K562 (cell line): Measurements from ENCODE around the gene REX1BD. TPM values are rescaled to one million over a fixed set of nuclear protein-coding genes. Genes with fewer than 3 reads are reported as not detected.

Source experiments
- ADNP ChIP-seq: fragments of 200-800 bp; sonication (Bioruptor generic); IDR thresholded peaks from 2 replicates; pipeline ENCODE4 v1.6.1; 2016; ENCODE audit warnings: missing genetic modification characterization, missing compliant biosample characterization
- ATF1 ChIP-seq, 2 experiments: fragments of 450-650 bp in 1 of 2; IDR thresholded peaks; 2 replicates each; pipeline ENCODE4 v1.6.1; 2016; ENCODE audit warnings: missing compliant biosample characterization in 1 of 2, missing genetic modification characterization in 1 of 2
- FOXJ3 ChIP-seq: sonication (generic); formaldehyde crosslinking; IDR thresholded peaks from 2 replicates; pipeline ENCODE4 v1.4.0; 2020; ENCODE audit warnings: mild to moderate bottlenecking, missing genetic modification reagents
- HMG20B ChIP-seq: fragments of 250-450 bp; sonication (Bioruptor Pico); IDR thresholded peaks from 2 replicates; pipeline ENCODE4 v1.5.0; 2021; ENCODE audit warnings: mild to moderate bottlenecking
- KLF13 ChIP-seq: fragments of 450-650 bp; IDR thresholded peaks from 2 replicates; pipeline ENCODE4 v1.6.1; 2016; ENCODE audit warnings: missing genetic modification characterization, low read depth, mild to moderate bottlenecking, missing compliant biosample characterization, moderate library complexity, borderline replicate concordance
- LARP7 ChIP-seq: fragments of 450-650 bp; IDR thresholded peaks from 2 replicates; pipeline ENCODE4 v1.6.1; 2016
- NFATC3 ChIP-seq: fragments of 450-650 bp; IDR thresholded peaks from 2 replicates; pipeline ENCODE4 v1.6.1; 2017; ENCODE audit warnings: mild to moderate bottlenecking
- NR2C1 ChIP-seq, 2 experiments: fragments of 450-650 bp; IDR thresholded peaks; 2 replicates each; pipeline ENCODE4 v1.6.1; 2017; ENCODE audit warnings: mild to moderate bottlenecking in 2 of 2, antibody characterized with exemption in 1 of 2, inconsistent platforms in 1 of 2, missing compliant biosample characterization in 1 of 2, missing genetic modification characterization in 1 of 2
- POLR3G ChIP-seq: IDR thresholded peaks from 2 replicates; pipeline ENCODE4 v1.6.1; 2011; ENCODE audit not compliant: insufficient read length, insufficient replicate concordance; ENCODE audit errors: extremely low read depth
- SMARCA5 ChIP-seq: fragments of 450-650 bp; IDR thresholded peaks from 2 replicates; pipeline ENCODE4 v1.6.1; 2016
- SREBF2 ChIP-seq: sonication (generic); formaldehyde crosslinking; IDR thresholded peaks from 2 replicates; pipeline ENCODE4 v1.4.0; 2020; ENCODE audit warnings: mild to moderate bottlenecking, missing genetic modification reagents
- TFAM ChIP-seq: fragments of 250-450 bp; sonication (Bioruptor Pico); conservative IDR thresholded peaks from 2 replicates; pipeline ENCODE4 v1.5.0; 2021; ENCODE audit warnings: mild to moderate bottlenecking, moderate library complexity
- XRCC3 ChIP-seq: fragments of 450-650 bp; IDR thresholded peaks from 2 replicates; pipeline ENCODE4 v1.6.1; 2017; ENCODE audit warnings: mild to moderate bottlenecking, moderate library complexity
- YBX1 ChIP-seq: fragments of 450-650 bp; IDR thresholded peaks from 2 replicates; pipeline ENCODE4 v1.7.1; 2016; ENCODE audit warnings: mild to moderate bottlenecking
- ZNF184 ChIP-seq: sonication (generic); formaldehyde crosslinking; IDR thresholded peaks from 2 replicates; pipeline ENCODE4 v1.5.0; 2020; ENCODE audit warnings: missing genetic modification reagents
- ZNF75A ChIP-seq: fragments of 450-650 bp; formaldehyde crosslinking; IDR thresholded peaks from 2 replicates; pipeline ENCODE4 v1.4.0; 2020; ENCODE audit warnings: mild to moderate bottlenecking
- ZSCAN29 ChIP-seq: fragments of 450-650 bp; IDR thresholded peaks from 2 replicates; pipeline ENCODE4 v1.6.1; 2017
- polyA plus RNA-seq, 8 experiments: library from polyadenylated mRNA; depleted of rRNA in 4 of 8; stranded (reverse) in 5 of 8; unstranded in 3 of 8; fragments of >200 nt; fragmentation: Nextera tagmentation in 2 of 8; fragmentation: Illumina TruSeq in 1 of 8; extraction: Ambion mirVana in 2 of 8; extraction: Trizol in 1 of 8; gene quantifications; 2 replicates each; pipeline versions ENCODE4 v1.2.1 to v1.2.3, GENCODE V29; 2011 to 2014; ENCODE audit warnings: inconsistent platforms in 1 of 8, missing spikeins in 1 of 8
- total RNA-seq, 7 experiments: library from RNA; depleted of rRNA in 6 of 7; stranded (reverse); fragments of >200 nt in 6 of 7; fragmentation: Illumina TruSeq in 2 of 7; extraction: Trizol in 2 of 7; gene quantifications; 2 replicates each; pipeline versions ENCODE4 v1.2.1 to v1.2.3, GENCODE V29; 2011 to 2021; ENCODE audit warnings: low replicate concordance in 1 of 7
- TF ChIP-seq, protein P1 (sequence below): fragments of 250-450 bp; sonication (Bioruptor Pico); IDR thresholded peaks from 2 replicates; pipeline ENCODE4 v1.9.0; 2021; ENCODE audit warnings: mild to moderate bottlenecking, inconsistent platforms
- TF ChIP-seq, protein P2 (sequence below): fragments of 450-650 bp; IDR thresholded peaks from 2 replicates; pipeline ENCODE4 v1.6.1; 2016; ENCODE audit warnings: mild to moderate bottlenecking
- TF ChIP-seq, protein P3 (sequence below): sonication (generic); formaldehyde crosslinking; IDR thresholded peaks from 2 replicates; pipeline ENCODE4 v1.8.1; 2023; ENCODE audit warnings: mild to moderate bottlenecking, missing genetic modification reagents, moderate library complexity
- TF ChIP-seq, protein P4 (sequence below): fragments of 450-650 bp; conservative IDR thresholded peaks from 2 replicates; pipeline ENCODE4 v1.6.1; 2016; ENCODE audit warnings: missing genetic modification characterization, low read depth, mild to moderate bottlenecking, control low read depth, missing compliant biosample characterization
- TF ChIP-seq, protein P5 (sequence below): sonication (generic); formaldehyde crosslinking; IDR thresholded peaks from 2 replicates; pipeline ENCODE4 v1.9.0; 2022; ENCODE audit warnings: mild to moderate bottlenecking, missing genetic modification reagents

The REX1BD gene
- total and polyA plus RNA-seq, 9 of the 15 experiments (the other 6 are each of a cell fraction or from before 2014, with no cell fraction given), result 1.9 to 136 (median 13.8) TPM

DNA sequence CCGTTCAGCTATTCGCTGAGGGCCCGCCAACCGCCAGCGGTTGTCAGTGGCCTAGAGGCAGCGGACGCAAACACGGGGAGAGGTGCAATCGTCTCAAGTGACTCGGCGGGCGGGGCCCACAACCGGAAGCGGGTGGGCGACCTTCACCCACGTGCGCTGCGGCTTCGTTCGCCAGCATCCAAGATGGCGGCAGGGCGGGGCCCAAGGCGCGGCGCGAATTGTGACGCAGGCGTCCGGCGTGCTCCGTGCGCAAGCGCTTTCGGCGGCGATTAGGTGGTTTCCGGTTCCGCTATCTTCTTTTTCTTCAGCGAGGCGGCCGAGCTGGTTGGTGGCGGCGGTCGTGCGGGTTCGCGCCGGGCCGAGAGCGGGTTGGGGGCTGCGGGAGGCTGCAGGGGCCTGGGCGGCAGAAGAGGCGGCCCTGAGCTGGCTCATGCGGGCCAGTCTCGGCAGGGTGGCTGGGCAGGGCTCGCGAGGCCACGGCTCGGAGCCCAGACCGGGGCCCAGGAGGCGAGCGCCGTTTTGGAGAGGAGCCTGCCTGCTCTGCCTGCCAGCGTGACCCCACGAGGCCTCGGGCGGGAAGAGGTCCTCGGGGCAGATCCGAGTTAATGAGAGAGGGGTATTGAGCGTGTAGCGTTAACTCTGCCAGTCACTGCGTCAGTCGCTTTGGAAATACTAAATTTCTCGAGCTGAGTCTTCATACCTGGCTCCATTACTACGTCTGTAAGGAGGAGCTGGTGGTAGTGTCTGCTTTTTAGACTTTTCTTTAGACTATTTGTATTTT, 16.8 kb upstream of the REX1BD start, which contains the start of gene UBA52 (continued):
- no peak for TF ChIP-seq TFAM (CRISPR knock-in tag)
- no peak for TF ChIP-seq ZNF184 (CRISPR knock-in tag)
- TF ChIP-seq NR2C1 (IDR thresholded peaks at IDR 0.05), result peak; percentile 65
- peak; percentile 89 for TF ChIP-seq NR2C1 (tag; IDR thresholded peaks at IDR 0.05)
- TF ChIP-seq SMARCA5, result no peak
- TF ChIP-seq SREBF2 (CRISPR knock-in tag), result no peak
- no peak for TF ChIP-seq HMG20B
- TF ChIP-seq XRCC3, result no peak
- peak; percentile 73 for TF ChIP-seq ATF1 (CRISPR knock-in tag; IDR thresholded peaks at IDR 0.05)
- peak; percentile 98 for TF ChIP-seq ATF1 (tag; IDR thresholded peaks at IDR 0.05)
- TF ChIP-seq, protein P1, sequence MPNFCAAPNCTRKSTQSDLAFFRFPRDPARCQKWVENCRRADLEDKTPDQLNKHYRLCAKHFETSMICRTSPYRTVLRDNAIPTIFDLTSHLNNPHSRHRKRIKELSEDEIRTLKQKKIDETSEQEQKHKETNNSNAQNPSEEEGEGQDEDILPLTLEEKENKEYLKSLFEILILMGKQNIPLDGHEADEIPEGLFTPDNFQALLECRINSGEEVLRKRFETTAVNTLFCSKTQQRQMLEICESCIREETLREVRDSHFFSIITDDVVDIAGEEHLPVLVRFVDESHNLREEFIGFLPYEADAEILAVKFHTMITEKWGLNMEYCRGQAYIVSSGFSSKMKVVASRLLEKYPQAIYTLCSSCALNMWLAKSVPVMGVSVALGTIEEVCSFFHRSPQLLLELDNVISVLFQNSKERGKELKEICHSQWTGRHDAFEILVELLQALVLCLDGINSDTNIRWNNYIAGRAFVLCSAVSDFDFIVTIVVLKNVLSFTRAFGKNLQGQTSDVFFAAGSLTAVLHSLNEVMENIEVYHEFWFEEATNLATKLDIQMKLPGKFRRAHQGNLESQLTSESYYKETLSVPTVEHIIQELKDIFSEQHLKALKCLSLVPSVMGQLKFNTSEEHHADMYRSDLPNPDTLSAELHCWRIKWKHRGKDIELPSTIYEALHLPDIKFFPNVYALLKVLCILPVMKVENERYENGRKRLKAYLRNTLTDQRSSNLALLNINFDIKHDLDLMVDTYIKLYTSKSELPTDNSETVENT, result peak; percentile 15; the same call in 1 of the 2 replicates
- TF ChIP-seq, protein P2, sequence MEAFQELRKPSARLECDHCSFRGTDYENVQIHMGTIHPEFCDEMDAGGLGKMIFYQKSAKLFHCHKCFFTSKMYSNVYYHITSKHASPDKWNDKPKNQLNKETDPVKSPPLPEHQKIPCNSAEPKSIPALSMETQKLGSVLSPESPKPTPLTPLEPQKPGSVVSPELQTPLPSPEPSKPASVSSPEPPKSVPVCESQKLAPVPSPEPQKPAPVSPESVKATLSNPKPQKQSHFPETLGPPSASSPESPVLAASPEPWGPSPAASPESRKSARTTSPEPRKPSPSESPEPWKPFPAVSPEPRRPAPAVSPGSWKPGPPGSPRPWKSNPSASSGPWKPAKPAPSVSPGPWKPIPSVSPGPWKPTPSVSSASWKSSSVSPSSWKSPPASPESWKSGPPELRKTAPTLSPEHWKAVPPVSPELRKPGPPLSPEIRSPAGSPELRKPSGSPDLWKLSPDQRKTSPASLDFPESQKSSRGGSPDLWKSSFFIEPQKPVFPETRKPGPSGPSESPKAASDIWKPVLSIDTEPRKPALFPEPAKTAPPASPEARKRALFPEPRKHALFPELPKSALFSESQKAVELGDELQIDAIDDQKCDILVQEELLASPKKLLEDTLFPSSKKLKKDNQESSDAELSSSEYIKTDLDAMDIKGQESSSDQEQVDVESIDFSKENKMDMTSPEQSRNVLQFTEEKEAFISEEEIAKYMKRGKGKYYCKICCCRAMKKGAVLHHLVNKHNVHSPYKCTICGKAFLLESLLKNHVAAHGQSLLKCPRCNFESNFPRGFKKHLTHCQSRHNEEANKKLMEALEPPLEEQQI, result no peak
- no peak for TF ChIP-seq POLR3G
- no peak for TF ChIP-seq ZNF75A (CRISPR knock-in tag)
- no peak for TF ChIP-seq NFATC3
- TF ChIP-seq ZSCAN29, result no peak
- TF ChIP-seq, protein P3, sequence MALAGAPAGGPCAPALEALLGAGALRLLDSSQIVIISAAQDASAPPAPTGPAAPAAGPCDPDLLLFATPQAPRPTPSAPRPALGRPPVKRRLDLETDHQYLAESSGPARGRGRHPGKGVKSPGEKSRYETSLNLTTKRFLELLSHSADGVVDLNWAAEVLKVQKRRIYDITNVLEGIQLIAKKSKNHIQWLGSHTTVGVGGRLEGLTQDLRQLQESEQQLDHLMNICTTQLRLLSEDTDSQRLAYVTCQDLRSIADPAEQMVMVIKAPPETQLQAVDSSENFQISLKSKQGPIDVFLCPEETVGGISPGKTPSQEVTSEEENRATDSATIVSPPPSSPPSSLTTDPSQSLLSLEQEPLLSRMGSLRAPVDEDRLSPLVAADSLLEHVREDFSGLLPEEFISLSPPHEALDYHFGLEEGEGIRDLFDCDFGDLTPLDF (CRISPR knock-in tag), result no peak
- TF ChIP-seq YBX1, result no peak
- TF ChIP-seq FOXJ3 (CRISPR knock-in tag), result no peak
- no peak for TF ChIP-seq LARP7
- peak; percentile 82; the same call in 1 of the 2 replicates for TF ChIP-seq KLF13 (tag)
- TF ChIP-seq ADNP, result no peak
- TF ChIP-seq, protein P4, sequence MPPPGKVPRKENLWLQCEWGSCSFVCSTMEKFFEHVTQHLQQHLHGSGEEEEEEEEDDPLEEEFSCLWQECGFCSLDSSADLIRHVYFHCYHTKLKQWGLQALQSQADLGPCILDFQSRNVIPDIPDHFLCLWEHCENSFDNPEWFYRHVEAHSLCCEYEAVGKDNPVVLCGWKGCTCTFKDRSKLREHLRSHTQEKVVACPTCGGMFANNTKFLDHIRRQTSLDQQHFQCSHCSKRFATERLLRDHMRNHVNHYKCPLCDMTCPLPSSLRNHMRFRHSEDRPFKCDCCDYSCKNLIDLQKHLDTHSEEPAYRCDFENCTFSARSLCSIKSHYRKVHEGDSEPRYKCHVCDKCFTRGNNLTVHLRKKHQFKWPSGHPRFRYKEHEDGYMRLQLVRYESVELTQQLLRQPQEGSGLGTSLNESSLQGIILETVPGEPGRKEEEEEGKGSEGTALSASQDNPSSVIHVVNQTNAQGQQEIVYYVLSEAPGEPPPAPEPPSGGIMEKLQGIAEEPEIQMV, result peak; percentile 42; the same call in 1 of the 2 replicates
- TF ChIP-seq, protein P5, sequence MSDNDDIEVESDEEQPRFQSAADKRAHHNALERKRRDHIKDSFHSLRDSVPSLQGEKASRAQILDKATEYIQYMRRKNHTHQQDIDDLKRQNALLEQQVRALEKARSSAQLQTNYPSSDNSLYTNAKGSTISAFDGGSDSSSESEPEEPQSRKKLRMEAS (CRISPR knock-in tag), result peak; percentile 100
